ENCODE measurements around the gene LTB. TPM values are rescaled to one million over a fixed set of nuclear protein-coding genes. Genes with fewer than 3 reads are reported as not detected.

LTB gene
- total RNA-seq, 4 donors from 2014 or later = 14.9 TPM; not detected in 3

DNA sequence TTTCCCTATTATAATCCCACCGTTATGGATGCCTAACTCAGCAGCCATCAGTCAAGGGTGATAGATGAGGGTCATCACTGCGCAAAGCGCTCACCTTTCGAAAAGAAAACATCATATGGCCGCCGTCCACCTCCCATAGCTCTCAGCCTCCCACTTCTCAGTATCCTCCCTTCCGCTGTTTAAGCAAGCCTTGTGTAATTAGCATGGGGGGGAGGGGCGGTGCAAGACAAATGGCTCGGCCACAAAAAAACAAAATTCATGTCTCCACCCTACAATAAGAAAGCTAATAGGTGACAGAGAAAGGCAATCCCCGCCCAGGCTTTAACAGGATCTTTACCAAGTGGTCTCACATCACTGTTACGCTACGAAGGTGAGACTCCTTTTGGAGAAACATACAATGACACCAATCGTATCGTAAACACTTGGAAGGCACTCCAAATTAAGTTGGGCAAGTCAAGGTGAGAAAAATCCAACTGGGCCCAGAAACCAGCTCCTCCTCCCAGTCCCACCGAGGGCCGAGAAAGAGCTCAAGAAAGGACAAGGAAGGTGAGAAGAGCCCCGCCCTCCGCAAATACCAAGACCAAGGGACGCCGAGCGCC lies 41.1 kb downstream of the LTB start:
- Histone ChIP-seq H3K4me3 (peak overlapping the region; percentile 58 to 83 (median 72)), H3K27ac (peak overlapping the region; percentile 84 to 91 (median 90)), H3K36me3 (peaks cover 0 to 41% (median 0%) of the 10 kb centered on the region in 3 donors), H3K27me3 (no peaks in the 10 kb centered on the region), H3K9me3 (no peaks in the 10 kb centered on the region), H3K4me1 (peaks cover 0 to 43% (median 21%) of the 10 kb centered on the region in 4 donors)
- TF ChIP-seq POLR2A (IDR thresholded peaks at IDR 0.05) = no peak
- TF ChIP-seq, protein P1, sequence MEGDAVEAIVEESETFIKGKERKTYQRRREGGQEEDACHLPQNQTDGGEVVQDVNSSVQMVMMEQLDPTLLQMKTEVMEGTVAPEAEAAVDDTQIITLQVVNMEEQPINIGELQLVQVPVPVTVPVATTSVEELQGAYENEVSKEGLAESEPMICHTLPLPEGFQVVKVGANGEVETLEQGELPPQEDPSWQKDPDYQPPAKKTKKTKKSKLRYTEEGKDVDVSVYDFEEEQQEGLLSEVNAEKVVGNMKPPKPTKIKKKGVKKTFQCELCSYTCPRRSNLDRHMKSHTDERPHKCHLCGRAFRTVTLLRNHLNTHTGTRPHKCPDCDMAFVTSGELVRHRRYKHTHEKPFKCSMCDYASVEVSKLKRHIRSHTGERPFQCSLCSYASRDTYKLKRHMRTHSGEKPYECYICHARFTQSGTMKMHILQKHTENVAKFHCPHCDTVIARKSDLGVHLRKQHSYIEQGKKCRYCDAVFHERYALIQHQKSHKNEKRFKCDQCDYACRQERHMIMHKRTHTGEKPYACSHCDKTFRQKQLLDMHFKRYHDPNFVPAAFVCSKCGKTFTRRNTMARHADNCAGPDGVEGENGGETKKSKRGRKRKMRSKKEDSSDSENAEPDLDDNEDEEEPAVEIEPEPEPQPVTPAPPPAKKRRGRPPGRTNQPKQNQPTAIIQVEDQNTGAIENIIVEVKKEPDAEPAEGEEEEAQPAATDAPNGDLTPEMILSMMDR (IDR thresholded peaks at IDR 0.05) = no peak
- DNase-seq = peak in 2 of 3 donors; percentile 71 to 72

DNA sequence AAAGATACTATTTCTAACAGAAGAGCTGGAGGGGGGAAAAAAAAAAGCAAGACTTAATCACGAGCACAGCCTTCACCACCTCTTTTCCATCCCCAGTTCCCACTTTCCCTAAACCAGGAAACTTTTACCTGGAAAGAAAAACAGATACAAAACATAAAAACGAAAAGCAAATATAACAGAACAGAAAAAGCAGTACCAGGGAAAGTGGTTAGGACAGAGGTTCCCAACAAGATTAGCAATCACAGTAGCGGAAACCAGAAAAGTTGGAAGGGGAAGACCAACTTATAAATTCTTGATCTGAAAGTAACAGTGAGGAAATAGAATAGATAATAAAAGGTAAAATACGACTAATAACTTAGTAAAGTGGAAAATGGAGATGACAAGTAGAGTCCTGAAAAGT lies 41.6 kb downstream of the LTB start:
- no peaks in the 10 kb centered on the region for H3K27me3 ChIP-seq
- peaks cover 0 to 46% (median 0%) of the 10 kb centered on the region in 3 donors for H3K36me3 ChIP-seq
- peak overlapping the region; percentile 84 to 91 (median 90) for H3K27ac ChIP-seq
- TF ChIP-seq, protein P1 (IDR thresholded peaks at IDR 0.05) = no peak
- no peak for TF ChIP-seq POLR2A (IDR thresholded peaks at IDR 0.05)
- DNase-seq = no peak
- H3K4me1 ChIP-seq = peaks cover 0 to 43% (median 21%) of the 10 kb centered on the region in 4 donors
- H3K9me3 ChIP-seq = no peaks in the 10 kb centered on the region
- H3K4me3 ChIP-seq = peak overlapping the region; percentile 58 to 83 (median 72)

DNA sequence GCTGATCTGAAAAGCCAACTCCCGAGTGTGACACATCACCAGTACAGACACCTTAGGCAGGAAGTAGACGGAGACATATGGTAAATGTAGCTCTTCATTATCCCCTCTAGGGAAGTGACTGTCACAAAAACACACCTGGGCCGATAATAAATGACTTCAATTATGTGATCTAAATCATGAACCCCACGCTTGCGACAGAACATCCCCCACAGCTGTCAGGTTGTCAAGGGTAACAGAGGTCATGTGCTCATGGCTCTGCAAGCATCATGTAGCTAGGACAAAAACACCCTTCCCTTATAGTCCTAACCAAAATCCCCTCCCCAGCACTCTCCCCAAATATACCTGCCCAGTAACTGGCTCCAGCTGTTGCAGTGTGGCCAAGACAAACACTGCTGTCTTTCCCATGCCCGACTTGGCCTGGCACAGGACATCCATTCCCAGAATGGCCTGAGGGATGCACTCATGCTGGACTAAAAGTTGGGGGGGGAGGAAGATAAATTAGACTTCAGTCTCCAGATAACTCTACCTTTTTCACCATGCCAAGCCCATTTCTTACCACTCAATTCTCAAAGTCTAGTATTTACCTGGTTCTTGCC lies 43.3 kb downstream of the LTB start:
- Histone ChIP-seq H3K36me3 (peaks cover 0 to 64% (median 0%) of the 10 kb centered on the region in 3 donors), H3K27ac (no peak overlapping the region), H3K4me3 (peak overlapping the region in 2 of 4 donors; percentile 65 to 80), H3K4me1 (peaks cover 0 to 43% (median 21%) of the 10 kb centered on the region in 4 donors), H3K27me3 (no peaks in the 10 kb centered on the region), H3K9me3 (no peaks in the 10 kb centered on the region)
- no peak for TF ChIP-seq POLR2A (IDR thresholded peaks at IDR 0.05)
- TF ChIP-seq, protein P1 (IDR thresholded peaks at IDR 0.05) = no peak
- no peak for DNase-seq

DNA sequence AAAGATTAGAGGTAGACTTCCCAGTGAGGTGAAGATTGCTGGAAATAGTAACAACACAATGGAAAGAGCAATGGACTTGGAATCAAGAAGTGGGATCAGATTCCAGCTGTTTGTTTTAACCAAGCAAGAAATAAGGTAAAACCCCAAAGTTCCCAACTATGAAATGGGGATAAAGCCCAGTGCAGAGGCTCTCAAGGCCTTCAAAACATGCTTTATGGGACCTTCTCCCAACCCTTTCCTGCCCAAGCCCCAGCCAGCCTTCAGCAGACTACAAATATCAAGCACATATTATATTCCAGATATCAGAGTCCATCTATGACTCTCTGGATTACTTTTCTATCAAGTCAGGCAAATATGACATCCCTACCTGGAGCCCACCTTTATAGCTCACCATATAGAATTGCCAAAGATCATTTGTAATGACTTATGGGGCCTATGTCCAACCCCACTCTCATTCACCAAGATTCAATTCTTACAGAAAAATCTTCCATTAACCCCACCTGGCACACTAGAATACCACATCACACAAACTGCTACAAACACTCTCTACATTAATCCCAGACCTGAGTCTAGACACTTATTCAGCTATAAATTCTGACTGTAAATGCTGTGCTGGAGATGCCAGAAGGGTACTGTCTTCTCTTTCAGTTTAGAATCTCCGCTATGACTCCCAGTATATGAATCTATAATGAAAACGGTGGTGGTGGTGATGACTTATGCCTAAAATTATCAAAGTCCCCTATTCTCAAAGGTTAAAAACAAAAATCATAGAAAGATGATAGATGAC lies 46.5 kb downstream of the LTB start:
- DNase-seq = no peak
- H3K9me3 ChIP-seq = no peaks in the 10 kb centered on the region
- no peak overlapping the region for H3K4me3 ChIP-seq
- H3K4me1 ChIP-seq = peaks cover 0 to 31% (median 18%) of the 10 kb centered on the region in 4 donors
- peaks cover 0 to 96% (median 0%) of the 10 kb centered on the region in 3 donors for H3K36me3 ChIP-seq
- H3K27ac ChIP-seq = no peak overlapping the region
- H3K27me3 ChIP-seq = no peaks in the 10 kb centered on the region
- TF ChIP-seq, protein P1 (IDR thresholded peaks at IDR 0.05) = no peak
- TF ChIP-seq POLR2A (IDR thresholded peaks at IDR 0.05) = no peak

DNA sequence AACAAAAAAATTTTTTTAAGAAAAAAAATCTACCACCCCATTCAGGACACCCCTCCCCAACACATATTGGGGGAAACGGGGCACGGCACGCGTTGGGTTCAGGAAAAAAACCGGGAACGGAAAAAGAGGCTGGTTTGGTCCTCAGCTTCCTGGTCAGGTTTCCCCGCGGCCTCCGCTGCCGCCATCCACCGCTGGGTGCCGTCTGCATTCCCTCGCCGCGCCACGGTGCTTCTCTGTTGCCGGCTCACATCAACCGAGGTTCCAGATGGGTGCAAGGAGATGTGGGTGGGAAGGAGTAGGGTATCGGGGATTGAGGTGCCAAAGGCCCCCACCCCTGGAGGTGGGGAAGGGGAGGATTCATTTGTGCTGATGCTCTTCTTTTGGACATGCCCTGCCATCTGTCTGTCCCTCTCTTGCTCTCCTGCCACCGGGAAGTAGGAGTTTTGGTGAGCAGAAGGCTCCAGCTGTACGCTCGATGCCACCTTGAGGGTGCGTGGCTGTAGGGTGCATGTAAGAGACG lies 47.6 kb downstream of the LTB start:
- peaks cover 0 to 19% (median 8%) of the 10 kb centered on the region in 4 donors for H3K4me1 ChIP-seq
- no peak overlapping the region for H3K4me3 ChIP-seq
- H3K27me3 ChIP-seq = no peaks in the 10 kb centered on the region
- peaks cover 0 to 100% (median 0%) of the 10 kb centered on the region in 3 donors for H3K36me3 ChIP-seq
- no peak for TF ChIP-seq POLR2A (IDR thresholded peaks at IDR 0.05)
- TF ChIP-seq, protein P1 (IDR thresholded peaks at IDR 0.05) = no peak
- no peaks in the 10 kb centered on the region for H3K9me3 ChIP-seq
- DNase-seq = no peak
- H3K27ac ChIP-seq = no peak overlapping the region
